ENCODE measurements around the gene EIF1AX.
A peak's percentile ranks its signal among the peaks of the same experiment; 100 is the strongest.
"Not testable (repeated sequence)": the region's sequence is repeated elsewhere in the genome, so short reads cannot be mapped to it uniquely, and the experiment has no call there.

The EIF1AX gene, protein sequence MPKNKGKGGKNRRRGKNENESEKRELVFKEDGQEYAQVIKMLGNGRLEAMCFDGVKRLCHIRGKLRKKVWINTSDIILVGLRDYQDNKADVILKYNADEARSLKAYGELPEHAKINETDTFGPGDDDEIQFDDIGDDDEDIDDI

DNA sequence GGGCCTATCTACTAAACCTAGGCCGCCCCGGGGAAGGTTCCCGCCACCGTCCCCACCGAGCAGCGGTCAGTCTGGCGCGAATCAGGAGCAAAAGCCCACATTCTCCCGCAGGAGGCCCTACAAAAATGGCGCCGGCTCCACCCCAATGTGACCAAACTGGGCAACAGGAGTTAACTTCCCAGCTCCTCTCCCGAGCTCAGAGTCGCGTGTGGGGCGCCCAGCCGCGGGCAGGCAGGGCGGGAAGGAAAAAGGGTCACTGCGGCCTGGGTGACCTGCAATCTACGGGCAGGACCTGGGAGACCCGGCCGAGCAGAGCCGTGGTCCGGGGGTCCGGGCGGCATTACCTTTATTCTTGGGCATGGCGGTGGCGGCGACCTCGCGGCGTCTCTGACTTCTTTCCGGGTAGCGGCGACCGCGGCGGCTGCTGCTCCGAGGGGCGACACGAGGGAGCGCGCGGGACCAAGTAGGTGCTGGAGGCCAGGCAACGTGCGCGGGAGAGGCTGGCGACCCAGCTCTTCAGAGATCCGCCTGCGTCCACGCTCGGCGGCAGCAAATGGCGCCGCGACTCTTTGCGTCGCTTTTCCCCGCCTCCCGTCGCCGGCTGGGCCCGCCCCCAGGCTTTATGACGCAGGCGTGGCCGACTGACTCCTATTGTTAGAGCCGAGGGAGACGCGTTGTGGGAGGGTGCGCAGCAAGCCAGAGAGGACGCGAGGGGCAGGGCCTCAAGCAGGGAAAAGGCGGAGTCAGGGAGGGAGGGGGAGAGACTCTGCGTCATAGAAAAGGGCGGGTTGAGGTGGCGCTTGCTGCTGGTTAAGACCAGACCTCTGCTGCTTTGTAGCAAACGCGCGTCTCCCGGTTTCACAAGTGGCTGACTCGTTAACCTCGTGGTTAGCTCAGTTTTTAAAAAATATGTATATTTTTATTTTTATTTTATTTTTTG is at the start of gene EIF1AX:
Gene EIF1AX (minus strand): TSS at position 558 of the 940 bp plus-strand sequence. CDS start 198 bp downstream, at position 360.
- peak; percentile 92 for DNase-seq

DNA sequence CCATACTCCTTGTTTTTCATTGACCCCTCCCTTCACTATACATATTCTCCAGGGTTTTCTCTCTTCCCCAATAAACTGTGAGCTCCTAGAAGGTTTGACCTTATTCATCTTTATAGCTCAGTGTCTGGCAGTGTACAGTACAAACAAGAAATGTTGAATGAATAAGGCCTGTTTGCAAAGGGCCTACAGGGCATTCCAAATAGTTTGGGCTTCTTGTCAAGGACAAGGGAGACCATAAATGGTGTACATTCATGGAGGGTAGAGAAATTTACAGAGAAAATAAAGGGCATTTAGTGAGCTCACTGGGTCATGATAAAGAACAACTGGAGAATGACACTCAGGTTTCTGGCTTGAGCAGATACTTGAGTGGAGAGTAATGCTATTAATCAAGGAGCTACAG is 47.5 kb upstream of the EIF1AX start:
- DNase-seq = no peak

DNA sequence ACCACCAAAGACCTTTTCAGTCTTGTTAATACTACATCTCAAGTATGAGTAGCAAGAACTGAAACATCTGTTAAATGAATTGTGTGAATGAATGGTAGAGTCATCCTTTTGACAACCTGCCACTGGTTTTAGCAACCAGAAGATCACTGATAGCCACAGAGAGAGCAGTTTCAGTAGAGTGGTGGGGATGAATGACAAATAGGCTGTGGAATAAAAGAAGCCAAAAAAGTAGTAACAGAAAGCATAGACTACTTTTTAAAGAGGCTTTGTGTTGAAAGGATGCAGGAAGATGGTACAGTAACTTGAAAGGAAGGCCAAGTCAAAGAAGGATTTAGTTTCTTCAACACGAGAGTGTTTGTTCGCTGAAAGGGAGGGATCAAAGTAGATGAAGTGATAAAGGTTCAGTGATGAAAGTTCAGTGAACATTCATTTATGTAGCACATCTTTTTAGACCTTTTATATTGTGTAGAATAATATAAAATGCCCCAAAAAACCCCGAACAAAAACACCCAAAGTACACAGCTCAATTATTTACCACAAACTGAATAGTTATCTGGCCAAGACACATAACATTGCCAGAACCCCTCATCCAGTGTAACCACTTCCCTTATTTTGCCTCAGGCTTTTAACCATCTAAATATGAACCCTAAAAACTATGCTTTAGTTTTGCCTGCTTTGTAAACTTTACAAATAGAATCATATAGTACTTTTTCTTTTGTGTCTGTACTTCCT is 40.1 kb upstream of the EIF1AX start:
- DNase-seq = no peak

DNA sequence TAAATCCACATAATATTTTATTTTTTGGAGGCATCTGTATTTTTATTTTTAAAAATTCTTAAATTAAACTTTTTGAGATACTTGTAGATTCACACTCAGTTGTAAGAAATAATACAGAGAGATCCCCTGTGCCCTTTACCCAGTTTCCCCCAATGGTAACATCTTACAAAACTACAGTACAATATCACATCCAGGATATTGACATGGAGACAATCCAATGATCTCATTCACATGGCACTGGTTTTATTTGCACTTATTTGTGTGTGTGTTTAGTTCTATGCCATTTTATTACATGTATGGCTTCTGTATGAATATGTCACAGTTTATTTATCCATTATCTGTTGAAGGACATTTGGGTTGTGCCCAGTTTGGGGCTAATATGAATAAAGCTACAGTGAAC is 35.5 kb upstream of the EIF1AX start:
- no peak for DNase-seq

DNA sequence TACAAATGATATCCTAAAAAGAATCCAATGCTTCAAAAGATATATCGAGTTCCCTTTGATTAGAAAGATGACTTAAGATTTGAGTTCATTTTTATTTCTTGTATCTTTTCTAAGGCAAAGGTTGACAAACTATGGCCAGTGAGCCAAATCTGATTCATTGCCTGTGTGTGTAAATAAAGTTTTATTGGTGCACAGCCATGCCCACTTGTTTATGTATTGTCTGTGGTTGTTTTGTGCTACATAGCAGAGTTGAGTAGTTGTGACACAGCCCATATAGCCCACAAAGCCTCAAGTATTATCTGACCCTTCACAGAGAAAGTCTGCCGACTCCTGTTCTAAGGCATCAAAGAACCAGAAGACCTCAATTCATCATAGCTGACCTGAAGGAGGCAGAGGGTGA is 32.2 kb upstream of the EIF1AX start:
- no peak for DNase-seq

DNA sequence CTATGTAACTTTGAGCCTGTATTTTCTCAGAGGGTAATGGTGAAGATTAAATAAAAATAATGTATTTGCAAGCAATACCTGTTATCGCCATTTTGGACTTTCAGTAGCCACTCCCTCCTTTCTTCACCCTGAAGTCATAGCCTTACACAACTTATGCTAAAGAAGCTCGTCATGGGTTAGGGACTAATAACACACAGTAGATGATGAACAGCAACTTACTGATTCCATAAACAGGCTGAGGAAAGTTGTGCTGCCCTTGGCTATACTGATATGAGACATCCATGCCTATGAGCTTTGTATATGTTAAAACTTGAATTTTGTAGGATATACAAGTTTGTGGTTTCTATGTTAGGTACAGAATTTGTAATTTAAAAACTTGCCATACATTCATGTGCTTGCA is 31.7 kb upstream of the EIF1AX start:
- no peak for DNase-seq

DNA sequence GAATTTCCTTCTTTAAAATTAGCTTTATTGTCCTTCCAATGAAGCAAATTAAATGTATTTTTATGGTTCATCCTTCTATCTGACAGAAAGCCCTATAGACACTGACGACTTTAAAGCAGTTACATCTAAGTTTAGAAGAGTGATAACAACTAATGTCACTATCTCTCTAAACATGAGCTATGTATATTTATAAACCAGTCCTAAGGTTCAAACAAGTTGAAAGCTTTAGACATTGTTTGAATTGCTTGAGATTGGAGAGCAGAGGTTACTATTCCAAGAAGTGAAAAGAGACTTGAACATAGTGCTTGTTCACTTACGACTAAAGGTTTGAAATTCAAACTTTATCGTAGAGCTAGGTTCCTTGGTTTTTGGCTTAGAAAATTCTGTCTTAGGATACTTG is 30.2 kb upstream of the EIF1AX start:
- no peak for DNase-seq

DNA sequence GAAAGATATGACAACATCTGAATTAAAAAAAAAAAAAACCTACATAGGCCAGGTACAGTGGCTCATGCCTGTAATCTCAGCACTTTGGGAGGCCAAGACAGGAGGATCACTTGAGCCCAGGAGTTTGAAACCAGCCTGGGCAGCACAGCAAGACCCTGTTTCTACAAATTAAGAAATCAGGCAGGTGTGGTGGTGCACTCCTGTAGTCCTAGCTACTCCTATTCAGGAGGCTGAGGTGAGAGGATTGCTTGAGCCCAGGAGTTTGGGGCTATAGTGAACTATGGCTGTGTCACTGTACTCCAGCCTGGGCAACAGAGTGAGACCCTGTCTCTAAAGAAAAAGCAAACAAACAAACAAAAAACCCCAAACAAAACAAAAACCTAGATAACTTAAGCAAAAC is 20.9 kb upstream of the EIF1AX start:
- DNase-seq = not testable (repeated sequence)

DNA sequence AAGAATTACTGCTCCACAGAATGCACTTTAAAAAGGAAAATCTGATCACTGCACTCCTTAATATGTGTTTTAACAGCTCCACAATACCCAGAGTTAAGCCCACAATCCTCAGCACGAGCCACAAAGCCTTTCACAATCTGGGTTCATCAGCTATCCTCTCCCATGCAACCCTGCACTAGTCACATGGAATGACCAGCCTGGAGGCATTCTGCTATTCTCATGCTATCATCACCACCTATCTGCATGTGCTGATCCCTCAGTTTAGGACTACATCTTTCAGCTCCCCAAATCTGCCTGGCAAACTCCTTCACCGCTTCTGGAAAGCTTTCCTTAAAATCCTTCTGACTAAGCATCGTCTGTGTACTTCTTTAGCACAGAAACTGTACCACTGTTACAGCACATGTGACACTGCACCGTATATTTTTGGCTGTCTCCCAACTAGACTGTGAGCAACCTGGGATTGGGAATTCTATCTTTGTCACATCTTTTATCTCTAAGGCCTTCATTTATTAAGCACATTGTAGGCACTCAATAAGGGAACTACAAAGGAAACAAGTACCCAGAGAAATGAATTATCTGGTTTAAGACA is 18.3 kb upstream of the EIF1AX start:
- DNase-seq = no peak

DNA sequence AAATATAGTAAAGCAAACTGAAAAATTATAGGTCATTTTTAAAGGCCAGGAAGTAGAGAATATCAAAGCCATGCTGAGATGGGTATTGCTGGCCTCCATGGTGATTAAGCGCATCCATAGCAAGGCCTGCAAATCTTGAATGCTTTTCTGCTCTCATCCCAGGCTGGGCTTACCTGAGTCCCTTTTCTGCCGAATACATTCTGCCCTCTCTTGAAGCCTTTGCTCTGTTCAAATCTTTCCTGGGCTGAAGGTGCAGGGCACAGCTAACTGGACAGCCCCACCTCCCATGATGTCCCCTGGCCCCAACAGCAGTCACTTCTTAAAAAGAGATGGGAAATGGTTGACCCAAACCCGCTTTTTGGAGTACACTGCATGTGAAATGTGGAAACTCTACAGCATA is 10.1 kb upstream of the EIF1AX start:
- no peak for DNase-seq

DNA sequence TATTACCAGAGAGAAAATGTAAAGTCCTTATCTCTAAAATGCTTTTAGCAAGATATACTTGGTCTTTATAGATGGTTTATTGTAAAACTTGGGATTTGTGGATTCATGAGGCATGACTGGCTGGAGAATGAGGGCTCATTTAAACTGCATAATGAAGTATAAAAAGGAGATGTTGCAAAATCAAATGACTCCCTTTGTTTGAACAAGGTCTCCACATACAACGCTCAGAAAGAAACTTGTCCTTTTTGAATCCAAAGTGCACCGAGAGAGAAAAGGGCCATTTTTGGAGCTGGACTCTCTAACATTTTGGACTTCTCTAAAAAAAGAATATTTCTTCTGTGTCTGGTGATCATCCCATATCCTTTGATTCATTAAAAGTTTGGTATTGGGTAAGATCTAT is 7.7 kb upstream of the EIF1AX start:
- DNase-seq = no peak

DNA sequence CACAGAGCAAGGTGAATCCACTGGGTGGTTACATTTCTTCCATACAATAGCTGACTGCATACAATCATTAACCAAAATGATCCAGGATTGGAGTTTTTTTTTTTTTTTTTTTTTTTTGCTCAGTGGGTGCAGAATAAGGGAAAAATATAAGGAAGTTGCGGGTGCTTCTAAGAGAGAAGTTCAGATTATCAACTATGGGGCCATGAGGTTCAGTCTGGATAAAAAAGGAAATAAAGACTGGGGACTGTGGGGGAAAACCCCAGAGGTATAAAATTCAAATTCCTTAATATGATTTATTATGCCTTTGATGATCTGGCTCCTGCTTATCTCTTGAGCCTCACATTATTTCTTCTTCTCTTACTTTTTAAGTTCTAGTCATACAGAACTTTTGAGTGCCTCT is 5.9 kb upstream of the EIF1AX start:
- DNase-seq = no peak

DNA sequence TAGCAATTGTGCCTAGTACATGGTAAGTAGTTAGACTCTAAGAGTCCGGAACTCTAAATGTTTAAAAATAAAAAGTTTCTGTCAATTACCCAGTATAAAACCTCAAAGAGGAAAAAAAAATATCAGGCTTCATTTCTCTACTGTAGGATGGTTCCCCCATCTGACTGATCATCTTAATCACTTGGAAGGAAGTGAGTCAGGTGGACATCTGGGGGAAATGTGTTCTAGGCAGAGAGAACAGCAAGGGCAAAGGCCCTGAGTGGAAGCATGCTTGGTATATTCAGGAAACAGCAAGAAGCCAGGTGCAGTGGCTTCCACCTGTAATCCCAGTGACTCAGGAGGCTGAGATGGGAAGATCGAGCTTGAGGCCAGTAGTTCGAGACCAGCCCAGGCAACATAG is 2.9 kb upstream of the EIF1AX start:
- DNase-seq = no peak

DNA sequence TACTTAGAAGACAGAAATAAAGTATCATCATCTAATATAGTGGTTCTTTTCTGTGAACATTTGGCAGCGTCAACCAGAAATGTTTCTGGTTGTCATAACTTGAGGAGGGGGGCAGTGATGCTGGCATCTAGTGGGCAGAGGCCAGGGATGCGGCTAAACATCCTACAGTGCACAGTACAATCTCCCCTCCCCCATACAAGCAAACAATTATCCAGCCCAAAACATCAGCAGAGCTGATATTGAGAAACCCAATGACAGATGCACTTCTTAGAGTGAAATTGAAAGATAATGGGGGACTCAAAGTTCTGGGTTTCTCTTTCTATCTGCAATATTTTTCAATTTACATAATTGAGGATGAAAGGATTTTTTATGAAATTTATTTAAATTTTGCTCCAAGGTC is 1.9 kb upstream of the EIF1AX start:
- DNase-seq = no peak

DNA sequence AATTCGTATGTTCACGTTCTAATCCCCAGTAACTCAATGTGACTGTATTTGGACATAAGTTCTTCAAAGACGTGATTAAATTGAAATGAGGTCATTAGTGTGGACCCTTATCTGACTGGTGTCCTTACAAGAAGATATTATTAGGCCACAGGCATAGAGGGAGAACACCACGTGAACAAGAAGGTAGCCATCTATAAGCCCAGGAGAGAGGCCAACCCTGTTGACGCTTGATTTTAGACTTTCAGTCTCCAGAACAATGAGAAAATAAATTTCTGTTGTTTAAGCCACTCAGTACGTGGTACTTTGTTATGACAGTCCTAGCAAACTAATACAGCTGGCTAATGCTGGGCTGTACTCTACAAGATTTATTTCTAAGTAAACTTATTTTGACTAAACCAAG is 1.5 kb upstream of the EIF1AX start:
- DNase-seq = no peak

DNA sequence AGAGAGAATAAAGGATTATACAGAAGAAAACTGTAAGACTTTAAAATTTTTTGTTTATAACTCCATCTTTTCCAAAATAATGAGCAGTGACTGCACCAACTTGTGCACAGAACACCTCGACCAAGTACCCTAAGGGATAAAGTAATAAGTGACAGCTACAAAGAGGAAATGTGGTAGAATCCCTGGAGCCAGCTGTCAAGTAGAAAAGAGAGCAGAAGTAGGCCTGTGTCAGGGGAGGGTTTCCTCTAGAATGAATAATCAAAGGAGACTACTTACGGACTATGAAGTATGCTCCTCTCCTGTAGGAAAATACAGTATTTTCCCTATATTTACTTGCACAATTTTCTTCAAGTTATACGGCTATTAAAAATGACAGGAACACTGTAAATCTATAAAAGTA is 1.2 kb downstream of the EIF1AX start:
- no peak for DNase-seq

DNA sequence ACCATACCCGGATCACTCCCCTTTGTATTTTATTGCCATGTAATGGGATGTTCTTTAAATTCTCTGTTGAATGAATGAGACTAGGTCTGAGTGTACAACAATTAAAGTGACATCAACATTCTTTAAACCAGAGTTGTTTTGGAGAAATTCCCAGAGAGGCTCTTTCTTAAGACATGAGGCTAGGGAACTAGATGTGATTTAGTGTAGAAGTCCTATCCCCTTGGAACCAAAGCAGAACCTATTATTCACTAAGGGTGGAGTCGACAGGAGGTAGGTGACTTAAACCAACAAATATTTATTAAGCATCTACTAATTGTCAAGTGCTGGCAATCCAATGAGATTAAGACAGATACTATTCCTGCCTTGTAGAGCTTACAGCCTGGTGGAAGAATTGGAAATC is 1.7 kb downstream of the EIF1AX start:
- DNase-seq = no peak

DNA sequence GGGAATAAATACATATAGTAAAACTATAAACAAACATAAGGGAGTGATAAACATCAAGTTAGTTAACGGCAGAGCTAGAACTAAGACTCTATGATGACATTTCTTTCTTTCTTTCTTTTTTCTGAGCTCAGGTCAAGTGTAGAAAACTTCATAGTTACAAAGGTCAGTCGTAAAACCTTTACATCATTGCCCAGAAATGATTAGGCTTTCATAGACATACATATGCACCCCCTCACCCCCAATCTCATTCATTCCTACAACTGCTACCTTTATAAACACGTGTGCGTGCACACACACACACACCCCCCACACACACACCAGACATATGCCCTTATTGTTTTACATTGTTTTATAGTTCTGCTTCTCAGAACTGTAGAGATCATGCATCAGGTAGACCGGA is 5.7 kb downstream of the EIF1AX start:
- DNase-seq = no peak

DNA sequence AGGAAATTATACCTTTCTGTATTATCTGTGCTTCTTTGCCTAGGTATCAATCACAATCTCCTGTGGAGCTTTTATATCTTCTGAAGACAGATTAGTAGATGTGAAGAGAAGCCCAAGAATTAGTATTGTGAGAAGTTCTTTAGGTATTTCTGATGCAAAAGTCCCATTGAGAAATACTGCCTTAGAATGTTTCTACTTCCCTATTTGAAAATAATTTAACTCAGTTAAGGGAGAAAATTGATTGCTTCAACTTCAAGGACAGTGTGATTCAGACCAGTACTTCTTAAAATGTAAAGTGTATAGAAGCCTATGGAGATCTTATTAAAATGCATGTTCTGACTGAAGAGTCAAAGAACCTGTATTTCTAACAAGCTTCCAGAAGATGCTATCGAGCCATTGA is 9.0 kb downstream of the EIF1AX start:
- DNase-seq = no peak

DNA sequence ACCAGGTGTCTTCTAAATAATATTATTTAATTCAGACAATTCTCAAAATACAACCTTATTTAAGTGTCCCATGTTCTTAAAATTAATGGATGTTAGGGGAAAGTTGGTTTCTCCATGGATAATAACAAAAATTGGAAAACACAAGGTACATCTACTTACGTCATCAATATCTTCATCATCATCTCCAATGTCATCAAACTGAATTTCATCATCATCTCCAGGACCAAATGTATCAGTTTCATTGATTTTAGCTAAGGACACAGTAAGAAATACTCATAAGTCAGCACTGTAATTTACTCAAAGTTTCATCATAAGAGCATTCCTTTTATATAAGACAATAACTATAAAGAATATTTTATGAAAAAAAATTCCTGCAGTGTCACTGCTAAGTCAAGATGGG is 11.3 kb downstream of the EIF1AX start:
- no peak for DNase-seq

DNA sequence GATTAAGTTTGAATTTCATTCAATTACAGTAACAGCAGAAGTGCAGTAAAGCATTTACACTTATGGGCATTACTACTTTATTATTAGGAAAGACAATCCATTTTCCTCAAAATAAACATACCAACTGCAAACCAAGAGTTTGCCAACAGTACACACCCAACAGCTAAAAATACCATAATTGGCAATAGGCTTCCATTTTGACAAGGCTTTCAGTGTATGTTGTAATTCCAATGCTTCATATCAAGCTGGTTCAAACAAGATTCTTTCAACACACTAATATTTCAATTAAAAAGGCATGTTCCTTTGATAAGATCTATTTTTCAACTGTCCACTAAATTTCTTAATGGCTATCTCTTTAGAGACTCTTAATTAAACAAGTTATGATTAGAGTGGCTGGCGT is 12.1 kb downstream of the EIF1AX start:
- DNase-seq = no peak

DNA sequence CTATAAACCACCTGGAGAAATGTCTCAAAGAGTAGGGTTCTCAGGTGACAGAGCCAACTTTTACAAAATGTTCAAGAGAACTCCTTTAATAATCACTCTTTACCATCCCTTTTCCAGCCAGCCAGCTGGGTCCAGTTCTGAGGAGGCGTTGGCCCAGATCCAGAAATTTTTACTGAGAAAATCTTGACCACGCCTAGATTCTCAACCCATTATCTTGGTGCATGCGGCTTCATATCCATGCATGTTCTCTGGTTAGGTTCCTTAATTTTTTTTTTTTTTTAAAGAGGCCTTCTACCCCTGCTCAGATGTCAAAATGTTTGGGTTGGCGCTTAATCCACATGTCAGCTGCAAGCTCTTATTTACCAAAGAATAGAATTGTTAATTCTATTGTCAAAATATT is 13.0 kb downstream of the EIF1AX start:
- no peak for DNase-seq

DNA sequence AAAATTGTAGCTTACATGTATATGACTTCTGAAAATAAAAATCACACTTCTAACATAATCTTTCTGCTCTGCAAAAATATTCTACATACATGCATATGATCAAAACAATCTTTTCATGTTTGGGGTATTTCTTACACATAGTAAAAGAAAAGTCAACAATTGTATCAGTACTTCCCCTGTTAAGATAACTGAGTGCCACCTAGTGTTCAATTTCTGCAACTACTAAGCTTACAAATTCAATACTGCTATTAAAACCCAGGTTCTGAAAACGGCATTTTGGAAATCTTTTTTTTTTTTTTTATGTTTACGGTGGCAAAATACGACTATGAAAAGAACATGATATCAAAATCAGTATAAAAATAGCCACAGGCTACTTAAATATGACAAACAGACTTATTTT is 14.2 kb downstream of the EIF1AX start:
- not testable (repeated sequence) for DNase-seq

DNA sequence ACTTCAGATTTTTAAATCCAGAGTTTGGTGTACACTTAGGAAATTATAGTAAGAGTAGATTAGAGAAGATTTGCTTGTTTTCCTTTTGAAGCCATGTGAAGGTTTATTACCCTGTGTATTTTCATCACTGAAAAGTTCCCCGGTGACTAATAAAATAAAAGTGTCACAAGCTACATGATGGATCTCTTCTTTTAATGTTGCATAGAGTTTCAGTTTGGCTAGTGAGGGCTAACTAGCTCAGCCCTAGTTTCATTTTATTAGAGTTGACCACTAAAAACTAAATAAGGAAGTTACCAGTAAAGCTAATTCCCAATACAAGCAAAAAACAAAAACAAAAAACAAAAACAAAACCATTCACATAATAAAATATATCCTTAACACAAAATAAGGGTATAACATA is 14.8 kb downstream of the EIF1AX start:
- DNase-seq = not testable (repeated sequence)

All from activated CD8-positive, alpha-beta memory T cell treated with anti-CD3 and anti-CD28 coated beads, Interleukin-2, amount 50 U/mL, for 48 hours (primary cell).